ENCODE data around the gene CYB5A.

The CYB5A gene

GRCh38 chr18:74226666-74227065 is 65.1 kb downstream of the CYB5A start:
- DNase-seq (ENCODE audit: low spot score): no peak
- Histone ChIP-seq H3K4me3 (no peak overlapping the region), H3K27ac (no peak overlapping the region)
- TF ChIP-seq CTCF (IDR thresholded peaks at IDR 0.05): no peak

- no peak for TF ChIP-seq CTCF (IDR thresholded peaks at IDR 0.05)
- Histone ChIP-seq H3K4me3 (no peak overlapping the region), H3K27ac (no peak overlapping the region)
- no peak for DNase-seq (ENCODE audit: low spot score)
Observed at GRCh38 chr18:74226156-74226555, 65.6 kb downstream of the CYB5A start.

- Histone ChIP-seq H3K27ac (no peak overlapping the region), H3K4me3 (no peak overlapping the region)
- no peak for TF ChIP-seq CTCF (IDR thresholded peaks at IDR 0.05)
- DNase-seq (ENCODE audit: low spot score): no peak
Observed at GRCh38 chr18:74225193-74225840, 66.4 kb downstream of the CYB5A start.

GRCh38 chr18:74222710-74223494 is 68.9 kb downstream of the CYB5A start:
- no peak for TF ChIP-seq CTCF (IDR thresholded peaks at IDR 0.05)
- Histone ChIP-seq H3K4me3 (no peak overlapping the region), H3K27ac (no peak overlapping the region)
- DNase-seq (ENCODE audit: low spot score): no peak

GRCh38 chr18:74221081-74221480 is 70.7 kb downstream of the CYB5A start:
- H3K27ac ChIP-seq: no peak overlapping the region
- no peak overlapping the region for H3K4me3 ChIP-seq
- DNase-seq (ENCODE audit: low spot score): no peak
- no peak for TF ChIP-seq CTCF (IDR thresholded peaks at IDR 0.05)

GRCh38 chr18:74219056-74219455 is 72.7 kb downstream of the CYB5A start:
- TF ChIP-seq CTCF (IDR thresholded peaks at IDR 0.05): no peak

More at GRCh38 chr18:74219056-74219455, 72.7 kb downstream of the CYB5A start:
- Histone ChIP-seq H3K27ac (no peak overlapping the region), H3K4me3 (no peak overlapping the region)
- no peak for DNase-seq (ENCODE audit: low spot score)

Measured in coronary artery (tissue), 2 donors.